Mesenchymal stem cell (in vitro differentiated cells and primary cell): ENCODE results near the gene SLC25A48.

Experiments used
- DNase-seq: peaks from one replicate; pipeline ENCODE4 v3.0.0-alpha.2; 2013
- H2AFZ ChIP-seq: one replicate; pipeline ENCODE4 v1.6.1; 2013; ENCODE audit warnings: low read depth, mild to moderate bottlenecking, control low read depth, inconsistent platforms, low read length, moderate library complexity
- H2AK5ac ChIP-seq: 2 replicates; pipeline ENCODE4 v1.6.1; 2013; ENCODE audit warnings: low read length, moderate library complexity, mild to moderate bottlenecking, inconsistent platforms; ENCODE audit not compliant: severe bottlenecking
- H2BK120ac ChIP-seq: one replicate; pipeline ENCODE4 v1.6.1; 2013; ENCODE audit warnings: low read depth, mild to moderate bottlenecking, inconsistent platforms, low read length, moderate library complexity
- H2BK12ac ChIP-seq, 2 experiments: one replicate each; pipeline ENCODE4 v1.6.1; 2013; ENCODE audit warnings: inconsistent platforms in 2 of 2, low read length in 2 of 2, mild to moderate bottlenecking in 2 of 2, moderate library complexity in 2 of 2, control low read depth in 1 of 2
- H2BK15ac ChIP-seq: one replicate; pipeline ENCODE4 v1.6.1; 2013; ENCODE audit warnings: mild to moderate bottlenecking, low read depth, inconsistent platforms; ENCODE audit not compliant: poor library complexity, severe bottlenecking
- H2BK5ac ChIP-seq: 2 replicates; pipeline ENCODE4 v1.6.1; 2013; ENCODE audit warnings: low read depth, mild to moderate bottlenecking, low read length, control low read depth, inconsistent platforms; ENCODE audit not compliant: poor library complexity, severe bottlenecking
- H3K14ac ChIP-seq, 2 experiments: one replicate each; pipeline ENCODE4 v1.6.1; 2013; ENCODE audit warnings: inconsistent platforms in 2 of 2, low read length in 2 of 2, control low read depth in 1 of 2, mild to moderate bottlenecking in 1 of 2, moderate library complexity in 1 of 2
- H3K18ac ChIP-seq, 2 experiments: one replicate each; pipeline ENCODE4 v1.6.1; 2013; ENCODE audit warnings: inconsistent platforms in 2 of 2, low read length in 2 of 2, control low read depth in 1 of 2, low read depth in 1 of 2, mild to moderate bottlenecking in 1 of 2
- H3K23ac ChIP-seq, 2 experiments: one replicate each; pipeline ENCODE4 v1.6.1; 2013; ENCODE audit warnings: inconsistent platforms in 2 of 2, low read length in 2 of 2, mild to moderate bottlenecking in 2 of 2, moderate library complexity in 2 of 2, control low read depth in 1 of 2
- H3K27ac ChIP-seq: 2 replicates; pipeline ENCODE4 v1.5.1; 2013; ENCODE audit warnings: mild to moderate bottlenecking, moderate library complexity, low read length, control low read depth, inconsistent platforms; ENCODE audit not compliant: poor library complexity, severe bottlenecking
- H3K27me3 ChIP-seq, 2 experiments: 2 replicates each; pipeline versions ENCODE4 v1.6.1 to v1.7.0; 2013; ENCODE audit warnings: low read length in 2 of 2, mild to moderate bottlenecking in 2 of 2, moderate library complexity in 2 of 2, control low read depth in 1 of 2, inconsistent platforms in 1 of 2; ENCODE audit not compliant: control insufficient read depth in 1 of 2, insufficient read depth in 1 of 2
- H3K36me3 ChIP-seq, 2 experiments: 2 replicates each; pipeline versions ENCODE4 v1.6.1 to v1.7.0; 2013; ENCODE audit warnings: low read length in 2 of 2, control low read depth in 1 of 2, inconsistent platforms in 1 of 2, low read depth in 1 of 2, mild to moderate bottlenecking in 1 of 2; ENCODE audit not compliant: insufficient read depth in 2 of 2, control insufficient read depth in 1 of 2
- H3K4ac ChIP-seq, 2 experiments: one replicate each; pipeline ENCODE4 v1.6.1; 2013; ENCODE audit warnings: inconsistent platforms in 2 of 2, low read length in 2 of 2, mild to moderate bottlenecking in 2 of 2, moderate library complexity in 2 of 2, control low read depth in 1 of 2, low read depth in 1 of 2
- H3K4me1 ChIP-seq: 2 replicates; pipeline ENCODE4 v1.6.1; 2013; ENCODE audit warnings: low read depth, low read length, control low read depth; ENCODE audit not compliant: control insufficient read depth, insufficient read depth
- H3K4me2 ChIP-seq: 2 replicates; pipeline ENCODE4 v1.6.1; 2013; ENCODE audit warnings: low read length, mild to moderate bottlenecking, inconsistent platforms; ENCODE audit not compliant: poor library complexity, severe bottlenecking
- H3K4me3 ChIP-seq, 2 experiments: 2 replicates each; pipeline versions ENCODE4 v1.5.1 to v1.7.0; 2013; ENCODE audit warnings: low read length in 2 of 2, mild to moderate bottlenecking in 2 of 2, control low read depth in 1 of 2, low read depth in 1 of 2; ENCODE audit not compliant: insufficient read depth in 1 of 2
- H3K79me1 ChIP-seq: replicated peaks from 2 replicates; pipeline ENCODE4 v1.6.1; 2013; ENCODE audit warnings: mild to moderate bottlenecking, control low read depth, low read length, inconsistent platforms; ENCODE audit not compliant: poor library complexity, severe bottlenecking
- H3K9ac ChIP-seq: 2 replicates; pipeline ENCODE4 v1.7.0; 2013; ENCODE audit warnings: mild to moderate bottlenecking, low read length, moderate library complexity
- H3K9me3 ChIP-seq: 2 replicates; pipeline ENCODE4 v1.7.0; 2013; ENCODE audit warnings: mild to moderate bottlenecking, low read length; ENCODE audit not compliant: control insufficient read depth
- H4K8ac ChIP-seq: one replicate; pipeline ENCODE4 v1.6.1; 2013; ENCODE audit warnings: inconsistent platforms, mild to moderate bottlenecking, low read length, moderate library complexity
- H4K91ac ChIP-seq: one replicate; pipeline ENCODE4 v1.6.1; 2013; ENCODE audit warnings: mild to moderate bottlenecking, low read length, inconsistent platforms
- WGBS: methylation state at CpG from one replicate; pipeline ENCODE4 v1.1.7; 2013; ENCODE audit warnings: mixed read lengths; 5-methylcytosine and 5-hydroxymethylcytosine counted together

The SLC25A48 gene

GRCh38 chr5:135868681-135869080 lies 34.2 kb downstream of the SLC25A48 start:
- H3K9ac ChIP-seq: no peak overlapping the region
- H3K4me2 ChIP-seq: no peak overlapping the region
- WGBS: 58% methylated on average over 2 of the region's 2 CpGs
- no peak overlapping the region for H2AFZ ChIP-seq
- H2BK5ac ChIP-seq: no peak overlapping the region
- no peak for DNase-seq
- no peak overlapping the region for H2BK120ac ChIP-seq
- no peak overlapping the region for H3K4ac ChIP-seq
- no peak overlapping the region for H4K91ac ChIP-seq
- no peaks in the 10 kb centered on the region for H3K9me3 ChIP-seq
- no peak overlapping the region for H3K27ac ChIP-seq
- H3K14ac ChIP-seq: no peak overlapping the region
- no peak overlapping the region for H2BK15ac ChIP-seq
- peaks cover 19 to 56% of the 10 kb centered on the region in 2 experiments for H3K27me3 ChIP-seq
- H3K23ac ChIP-seq: no peak overlapping the region
- H3K4me1 ChIP-seq: no peaks in the 10 kb centered on the region
- H3K18ac ChIP-seq: no peak overlapping the region
- no peaks in the 10 kb centered on the region for H3K36me3 ChIP-seq
- no peaks in the 10 kb centered on the region for H3K79me1 ChIP-seq
- H2AK5ac ChIP-seq: no peak overlapping the region
- no peak overlapping the region for H4K8ac ChIP-seq
- no peak overlapping the region for H2BK12ac ChIP-seq
- H3K4me3 ChIP-seq: no peak overlapping the region

DNA sequence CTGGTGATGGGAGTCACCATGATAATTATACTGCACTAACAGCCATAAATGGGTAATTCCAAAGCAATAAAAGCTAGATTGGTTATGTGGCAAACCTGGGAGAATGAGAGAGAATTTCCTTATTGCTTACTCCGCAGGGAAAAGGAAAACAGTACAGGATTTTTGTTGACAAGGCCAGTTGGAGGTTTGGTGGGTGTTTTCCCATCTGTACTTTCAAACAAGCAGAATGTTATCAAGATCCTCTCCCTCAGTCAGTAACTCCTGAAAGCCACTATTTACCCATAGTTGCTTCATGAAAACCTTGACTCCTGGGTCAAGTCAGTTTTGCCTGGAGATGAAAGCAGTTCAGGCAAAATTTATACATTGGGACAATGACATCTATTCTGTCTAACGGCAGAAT lies 34.8 kb downstream of the SLC25A48 start:
- Histone ChIP-seq H4K8ac (no peak overlapping the region), H3K9ac (no peak overlapping the region), H3K27ac (no peak overlapping the region), H3K9me3 (no peaks in the 10 kb centered on the region), H2AK5ac (no peak overlapping the region), H2BK12ac (no peak overlapping the region), H3K18ac (no peak overlapping the region), H2BK120ac (no peak overlapping the region), H2BK15ac (no peak overlapping the region), H4K91ac (no peak overlapping the region), H3K23ac (no peak overlapping the region), H2BK5ac (no peak overlapping the region), H2AFZ (no peak overlapping the region), H3K36me3 (no peaks in the 10 kb centered on the region), H3K4me3 (no peak overlapping the region), H3K14ac (no peak overlapping the region), H3K4ac (no peak overlapping the region), H3K4me2 (no peak overlapping the region), H3K27me3 (peaks cover 21 to 59% of the 10 kb centered on the region in 2 experiments), H3K4me1 (peaks cover 1% of the 10 kb centered on the region), H3K79me1 (no peaks in the 10 kb centered on the region)
- no peak for DNase-seq
- WGBS: 74% methylated on average over 2 of the region's 2 CpGs

DNA sequence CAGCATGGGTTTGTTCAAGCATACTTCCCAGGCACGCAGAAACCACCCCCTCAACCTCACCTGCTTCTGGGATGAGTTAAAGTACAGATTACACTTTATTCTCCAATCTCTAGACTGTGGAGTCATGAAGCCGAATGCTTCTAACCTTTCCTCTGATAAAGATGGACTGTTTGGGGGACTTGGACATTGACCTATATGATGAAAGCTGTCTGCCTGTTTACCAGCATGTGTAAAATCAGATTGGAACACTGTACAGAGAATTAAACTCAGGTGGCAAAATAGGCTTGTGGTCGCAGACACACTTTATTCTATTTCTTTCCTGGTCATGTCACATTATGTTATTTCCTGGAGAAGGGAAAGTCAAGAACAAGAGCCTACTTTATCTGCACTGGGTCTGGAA lies 35.5 kb downstream of the SLC25A48 start:
- Histone ChIP-seq H2BK12ac (no peak overlapping the region), H3K4me1 (peaks cover 2% of the 10 kb centered on the region), H3K18ac (no peak overlapping the region), H2BK5ac (no peak overlapping the region), H3K4me2 (no peak overlapping the region), H3K4ac (no peak overlapping the region), H3K23ac (no peak overlapping the region), H2BK120ac (no peak overlapping the region), H2AK5ac (no peak overlapping the region), H3K36me3 (no peaks in the 10 kb centered on the region), H3K9me3 (no peaks in the 10 kb centered on the region), H3K9ac (no peak overlapping the region), H4K8ac (no peak overlapping the region), H3K79me1 (no peaks in the 10 kb centered on the region), H3K4me3 (no peak overlapping the region), H2AFZ (no peak overlapping the region), H4K91ac (no peak overlapping the region), H3K27me3 (peaks cover 25 to 55% of the 10 kb centered on the region in 2 experiments), H3K27ac (no peak overlapping the region), H2BK15ac (no peak overlapping the region), H3K14ac (no peak overlapping the region)
- DNase-seq: no peak
- 93% methylated on average over 2 of the region's 3 CpGs for WGBS

DNA sequence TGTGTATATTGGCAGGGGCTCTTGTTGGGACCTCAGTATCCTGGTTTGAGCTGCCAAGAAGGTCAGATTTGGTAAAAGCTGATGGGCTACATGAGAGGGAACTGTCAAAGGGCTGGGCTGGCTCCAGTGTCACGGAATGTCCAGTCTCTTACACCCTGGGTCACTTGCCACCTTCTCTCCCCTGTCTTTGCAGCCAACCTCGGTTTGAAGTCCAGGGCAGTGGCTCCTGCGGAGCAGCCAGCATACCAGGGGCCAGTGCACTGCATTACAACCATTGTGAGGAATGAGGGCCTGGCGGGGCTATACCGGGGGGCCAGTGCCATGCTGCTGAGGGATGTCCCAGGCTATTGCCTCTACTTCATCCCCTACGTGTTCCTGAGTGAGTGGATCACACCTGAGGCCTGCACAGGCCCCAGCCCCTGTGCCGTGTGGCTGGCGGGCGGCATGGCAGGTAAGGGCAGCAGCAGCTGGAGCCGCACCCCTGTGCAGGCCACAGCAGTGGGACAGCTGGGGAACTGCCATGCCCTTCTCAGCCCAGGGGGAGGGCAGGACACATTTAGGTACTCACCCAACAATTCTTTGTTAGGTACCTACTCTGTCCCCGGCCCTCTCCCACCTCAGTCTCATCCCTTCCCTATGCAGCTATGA lies 36.9 kb downstream of the SLC25A48 start:
- Histone ChIP-seq H2BK12ac (no peak overlapping the region), H3K4me2 (no peak overlapping the region), H3K4me3 (no peak overlapping the region), H2BK120ac (no peak overlapping the region), H3K9ac (no peak overlapping the region), H2BK15ac (no peak overlapping the region), H3K36me3 (no peaks in the 10 kb centered on the region), H3K79me1 (no peaks in the 10 kb centered on the region), H2BK5ac (no peak overlapping the region), H3K23ac (no peak overlapping the region), H4K91ac (no peak overlapping the region), H2AFZ (no peak overlapping the region), H3K14ac (no peak overlapping the region), H4K8ac (no peak overlapping the region), H3K4ac (no peak overlapping the region), H3K9me3 (no peaks in the 10 kb centered on the region), H3K27me3 (peaks cover 25 to 48% of the 10 kb centered on the region in 2 experiments), H2AK5ac (no peak overlapping the region), H3K4me1 (peaks cover 2% of the 10 kb centered on the region), H3K27ac (no peak overlapping the region), H3K18ac (no peak overlapping the region)
- DNase-seq: no peak
- WGBS: 72% methylated on average over 11 of the region's 11 CpGs
